Ovary (tissue), 3 donors: ENCODE measurements around the gene TNIK.

Source experiments
- EP300 ChIP-seq: sonication (generic); formaldehyde crosslinking; IDR thresholded peaks from one replicate; pipeline ENCODE4 v1.6.1; 2017; ENCODE audit warnings: antibody characterized with exemption
- TF ChIP-seq, protein P1 (sequence below), 3 donors: fragments of 450-650 bp in 2 of 3; fragments of 200-600 bp in 1 of 3; IDR thresholded peaks; one replicate each; pipeline versions ENCODE4 v1.5.1 to v1.8.0; 2016 to 2022; ENCODE audit warnings: antibody characterized with exemption in 3 of 3, mild to moderate bottlenecking in 1 of 3
- donor health status: DM: no; HTN: no; CAD: no.

DNA sequence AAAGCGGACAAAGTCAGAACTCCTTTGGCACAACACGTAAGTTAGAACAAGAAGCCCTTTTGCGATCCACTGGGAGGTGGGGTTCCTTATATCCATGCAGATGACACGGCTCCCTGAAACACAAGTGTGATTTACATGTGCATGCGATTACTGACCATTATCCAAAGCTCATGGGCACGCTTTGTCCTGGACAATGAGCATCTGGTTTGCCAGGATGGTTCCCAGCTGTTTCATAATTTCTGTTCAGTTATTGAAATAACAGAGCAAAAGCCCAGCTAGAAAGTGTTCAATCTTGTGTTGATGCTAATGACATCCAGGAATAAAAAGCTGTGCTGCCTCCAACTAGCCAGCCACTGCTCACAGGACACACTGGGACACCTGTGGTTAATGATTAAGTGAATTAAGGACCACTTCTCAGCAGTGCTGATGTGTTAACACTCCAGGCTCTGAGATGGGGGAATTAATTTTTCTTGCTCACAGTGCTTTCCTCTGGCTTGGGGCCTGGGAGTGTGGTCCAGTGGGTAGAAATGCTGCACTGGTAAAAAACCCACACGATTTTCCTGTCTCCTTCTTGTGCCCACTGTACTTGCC is 310.6 kb downstream of the TNIK start:
- TF ChIP-seq, protein P1, sequence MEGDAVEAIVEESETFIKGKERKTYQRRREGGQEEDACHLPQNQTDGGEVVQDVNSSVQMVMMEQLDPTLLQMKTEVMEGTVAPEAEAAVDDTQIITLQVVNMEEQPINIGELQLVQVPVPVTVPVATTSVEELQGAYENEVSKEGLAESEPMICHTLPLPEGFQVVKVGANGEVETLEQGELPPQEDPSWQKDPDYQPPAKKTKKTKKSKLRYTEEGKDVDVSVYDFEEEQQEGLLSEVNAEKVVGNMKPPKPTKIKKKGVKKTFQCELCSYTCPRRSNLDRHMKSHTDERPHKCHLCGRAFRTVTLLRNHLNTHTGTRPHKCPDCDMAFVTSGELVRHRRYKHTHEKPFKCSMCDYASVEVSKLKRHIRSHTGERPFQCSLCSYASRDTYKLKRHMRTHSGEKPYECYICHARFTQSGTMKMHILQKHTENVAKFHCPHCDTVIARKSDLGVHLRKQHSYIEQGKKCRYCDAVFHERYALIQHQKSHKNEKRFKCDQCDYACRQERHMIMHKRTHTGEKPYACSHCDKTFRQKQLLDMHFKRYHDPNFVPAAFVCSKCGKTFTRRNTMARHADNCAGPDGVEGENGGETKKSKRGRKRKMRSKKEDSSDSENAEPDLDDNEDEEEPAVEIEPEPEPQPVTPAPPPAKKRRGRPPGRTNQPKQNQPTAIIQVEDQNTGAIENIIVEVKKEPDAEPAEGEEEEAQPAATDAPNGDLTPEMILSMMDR (IDR thresholded peaks at IDR 0.05) = no peak
- no peak for TF ChIP-seq EP300
